Lower lobe of right lung (tissue), 2 donors: ENCODE measurements around the gene CDK6. TPM values are rescaled to one million over a fixed set of nuclear protein-coding genes. Genes with fewer than 3 reads are reported as not detected.

ENCODE experiments used
- ATAC-seq, 2 donors: fragments of 200-7000 bp; cut with Tn5 transposase; one replicate each; pipeline ENCODE4 v1.9.1; 2020 to 2022; ENCODE audit warnings: mild to moderate bottlenecking in 2 of 2, moderate library complexity in 2 of 2
- DNase-seq: peaks from one replicate; pipeline ENCODE4 v3.0.0-alpha.2; 2020
- H3K27ac ChIP-seq: fragments of 200-600 bp; one replicate; pipeline ENCODE4 v1.8.0; 2022
- H3K27me3 ChIP-seq: fragments of 200-600 bp; one replicate; pipeline ENCODE4 v1.8.0; 2022; ENCODE audit warnings: low read depth
- H3K36me3 ChIP-seq: fragments of 200-600 bp; one replicate; pipeline ENCODE4 v1.8.0; 2022; ENCODE audit warnings: mild to moderate bottlenecking
- H3K4me1 ChIP-seq: fragments of 200-600 bp; one replicate; pipeline ENCODE4 v1.8.0; 2022
- H3K4me3 ChIP-seq: fragments of 200-600 bp; one replicate; pipeline ENCODE4 v1.8.0; 2022; ENCODE audit warnings: mild to moderate bottlenecking
- H3K9me3 ChIP-seq: fragments of 200-600 bp; one replicate; pipeline ENCODE4 v1.8.0; 2022
- intact Hi-C: fragments of 100-400 bp; cut with DNase I; formaldehyde crosslinking; loops from one replicate; pipeline ENCODE4 v1.11.0; 2022
- total RNA-seq: library from RNA; stranded (reverse); fragmentation: NEBNext Ultra II Directional; extraction: Animal tissue kit (Norgen Biotek cat#: 25700); gene quantifications from one replicate; pipeline ENCODE4 v1.2.1, GENCODE V29; 2021
- TF ChIP-seq, protein P1 (sequence below): fragments of 200-600 bp; IDR thresholded peaks from one replicate; pipeline ENCODE4 v1.8.0; 2022; ENCODE audit warnings: antibody characterized with exemption, mild to moderate bottlenecking
- donor health status: DM: no; HTN: yes; CAD: no; lungs with severe emphysema.

CDK6 gene
- total RNA-seq, 1 donor from 2014 or later = 21.7 TPM

GRCh38 chr7:92650391-92650790 is 186.0 kb downstream of the CDK6 start:
- H3K36me3 ChIP-seq = no peaks in the 10 kb centered on the region
- peaks cover 15% of the 10 kb centered on the region for H3K4me1 ChIP-seq
- no peak for DNase-seq
- no peak overlapping the region for H3K4me3 ChIP-seq
- ATAC-seq = no peak
- intact Hi-C loops = no loop called here
- H3K27me3 ChIP-seq = no peaks in the 10 kb centered on the region
- no peaks in the 10 kb centered on the region for H3K9me3 ChIP-seq
- TF ChIP-seq, protein P1, sequence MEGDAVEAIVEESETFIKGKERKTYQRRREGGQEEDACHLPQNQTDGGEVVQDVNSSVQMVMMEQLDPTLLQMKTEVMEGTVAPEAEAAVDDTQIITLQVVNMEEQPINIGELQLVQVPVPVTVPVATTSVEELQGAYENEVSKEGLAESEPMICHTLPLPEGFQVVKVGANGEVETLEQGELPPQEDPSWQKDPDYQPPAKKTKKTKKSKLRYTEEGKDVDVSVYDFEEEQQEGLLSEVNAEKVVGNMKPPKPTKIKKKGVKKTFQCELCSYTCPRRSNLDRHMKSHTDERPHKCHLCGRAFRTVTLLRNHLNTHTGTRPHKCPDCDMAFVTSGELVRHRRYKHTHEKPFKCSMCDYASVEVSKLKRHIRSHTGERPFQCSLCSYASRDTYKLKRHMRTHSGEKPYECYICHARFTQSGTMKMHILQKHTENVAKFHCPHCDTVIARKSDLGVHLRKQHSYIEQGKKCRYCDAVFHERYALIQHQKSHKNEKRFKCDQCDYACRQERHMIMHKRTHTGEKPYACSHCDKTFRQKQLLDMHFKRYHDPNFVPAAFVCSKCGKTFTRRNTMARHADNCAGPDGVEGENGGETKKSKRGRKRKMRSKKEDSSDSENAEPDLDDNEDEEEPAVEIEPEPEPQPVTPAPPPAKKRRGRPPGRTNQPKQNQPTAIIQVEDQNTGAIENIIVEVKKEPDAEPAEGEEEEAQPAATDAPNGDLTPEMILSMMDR = no peak
- no peak overlapping the region for H3K27ac ChIP-seq

GRCh38 chr7:92648067-92648466 is 188.3 kb downstream of the CDK6 start:
- Histone ChIP-seq H3K27ac (no peak overlapping the region), H3K4me1 (peaks cover 29% of the 10 kb centered on the region), H3K9me3 (no peaks in the 10 kb centered on the region), H3K36me3 (no peaks in the 10 kb centered on the region), H3K4me3 (no peak overlapping the region), H3K27me3 (no peaks in the 10 kb centered on the region)
- TF ChIP-seq, protein P1 = no peak
- DNase-seq (no peak), ATAC-seq (no peak)
- intact Hi-C loops = no loop called here

DNA sequence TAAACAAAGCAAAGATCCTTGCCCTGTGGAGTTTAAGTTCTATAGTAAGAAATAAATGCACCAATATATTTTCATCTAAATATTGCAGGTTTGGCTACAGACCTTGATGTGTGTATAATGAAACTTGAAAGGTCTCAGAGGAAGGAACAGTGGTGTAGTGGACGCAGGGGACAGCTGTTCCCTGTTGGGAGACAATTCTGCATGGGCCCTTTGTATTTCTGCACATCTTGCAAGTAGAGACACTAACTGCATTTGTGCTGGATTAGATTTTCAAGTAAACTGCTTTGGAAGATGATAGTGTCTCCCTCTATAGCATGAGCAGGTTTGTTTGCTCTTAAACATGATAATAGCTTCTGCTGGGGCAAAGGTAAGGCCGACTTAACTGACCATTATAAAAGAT is 188.7 kb downstream of the CDK6 start:
- H3K36me3 ChIP-seq = no peaks in the 10 kb centered on the region
- ATAC-seq (no peak), DNase-seq (no peak)
- intact Hi-C loops = no loop called here
- H3K9me3 ChIP-seq = no peaks in the 10 kb centered on the region
- H3K27ac ChIP-seq = no peak overlapping the region
- H3K4me3 ChIP-seq = no peak overlapping the region
- no peaks in the 10 kb centered on the region for H3K27me3 ChIP-seq
- peaks cover 29% of the 10 kb centered on the region for H3K4me1 ChIP-seq
- TF ChIP-seq, protein P1 = no peak

DNA sequence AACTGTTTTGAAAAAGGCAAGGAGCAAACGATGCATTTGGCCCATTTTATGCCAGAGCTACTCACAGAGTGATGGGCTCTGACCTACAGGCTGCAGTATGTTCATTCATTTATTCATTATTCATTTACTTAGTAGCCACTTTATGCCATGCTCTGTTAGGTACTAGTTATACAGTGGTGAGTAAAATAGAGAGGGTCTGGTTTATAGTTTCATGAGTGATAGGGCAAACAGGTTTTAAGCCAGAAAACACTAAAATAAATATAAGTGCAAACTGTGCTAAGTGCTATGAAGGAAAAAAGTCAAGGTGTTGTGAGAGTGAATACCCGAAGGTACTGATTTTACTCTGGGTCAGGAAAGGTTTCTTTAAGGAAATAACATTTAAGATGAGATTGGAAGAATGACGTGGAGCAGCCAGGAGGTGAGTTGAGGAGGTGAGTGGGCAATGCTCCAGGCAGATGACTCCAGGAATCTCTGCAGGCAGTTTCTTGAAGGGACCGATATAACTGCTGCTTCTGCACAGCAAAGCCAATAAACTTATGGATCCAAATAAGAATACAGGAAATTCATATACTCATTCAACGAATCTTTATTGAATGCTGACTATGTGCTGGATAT is 189.3 kb downstream of the CDK6 start:
- intact Hi-C loops = no loop called here
- H3K36me3 ChIP-seq = no peaks in the 10 kb centered on the region
- no peak overlapping the region for H3K4me3 ChIP-seq
- H3K9me3 ChIP-seq = no peaks in the 10 kb centered on the region
- H3K27me3 ChIP-seq = no peaks in the 10 kb centered on the region
- ATAC-seq (no peak), DNase-seq (no peak)
- TF ChIP-seq, protein P1 = no peak
- no peak overlapping the region for H3K27ac ChIP-seq
- H3K4me1 ChIP-seq = peaks cover 32% of the 10 kb centered on the region

DNA sequence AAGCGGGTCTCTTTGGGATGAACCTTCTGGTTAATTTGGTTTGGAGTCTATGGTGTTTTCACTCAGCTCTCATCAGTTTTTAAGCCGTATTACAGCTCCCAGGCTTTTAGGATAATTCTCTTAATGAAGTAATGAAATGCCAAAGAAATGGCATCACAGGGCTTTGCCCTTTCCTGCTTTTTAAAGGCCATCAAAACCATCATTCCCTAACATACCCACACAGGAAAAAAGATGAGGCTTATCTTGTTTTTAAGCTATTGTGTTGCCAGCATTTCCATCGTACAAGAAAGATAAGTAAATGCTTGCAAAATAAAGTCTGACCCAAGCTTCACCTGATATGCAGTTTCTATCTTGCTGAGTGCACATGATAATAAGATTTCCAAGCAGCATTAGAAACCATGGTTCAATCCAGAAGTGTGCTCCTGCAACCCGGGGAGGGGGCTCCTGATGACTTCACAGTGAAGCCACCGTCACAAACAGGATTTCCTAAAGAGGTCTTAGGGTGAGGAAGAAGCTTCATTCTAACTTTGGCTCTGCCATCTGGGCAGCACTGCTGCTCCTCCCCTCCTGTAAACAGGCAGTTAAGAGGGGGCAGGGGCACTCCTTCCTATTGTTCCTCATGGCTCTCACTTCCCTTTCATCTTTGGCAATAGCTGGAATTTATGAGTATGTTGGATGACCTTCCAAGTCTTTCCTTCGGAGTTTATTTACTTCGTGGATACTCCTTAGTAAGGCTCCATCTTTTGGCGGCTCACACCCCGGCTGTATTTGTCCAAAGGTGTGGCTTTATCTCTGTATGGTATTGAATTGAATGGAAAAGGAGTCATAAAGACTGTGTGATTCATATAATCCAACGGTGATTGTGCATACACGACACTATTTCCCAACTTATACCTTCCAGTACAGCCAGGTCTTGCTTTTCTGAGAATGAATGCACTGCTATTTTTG is 191.0 kb downstream of the CDK6 start:
- peak overlapping the region; percentile 8 for H3K27ac ChIP-seq
- ATAC-seq = peak; percentile 51 to 55
- H3K36me3 ChIP-seq = no peaks in the 10 kb centered on the region
- H3K4me1 ChIP-seq = peaks cover 36% of the 10 kb centered on the region
- TF ChIP-seq, protein P1 = no peak
- H3K27me3 ChIP-seq = no peaks in the 10 kb centered on the region
- intact Hi-C loops = no loop called here
- no peaks in the 10 kb centered on the region for H3K9me3 ChIP-seq
- H3K4me3 ChIP-seq = no peak overlapping the region
- DNase-seq = no peak
